OCI-LY7 (cell line): Measurements from ENCODE around the gene PAX7.

Experiments used
- EZH2phosphoT487 ChIP-seq: fragments of 200-600 bp; sonication (generic); IDR thresholded peaks from 2 replicates; pipeline ENCODE4 v1.6.1; 2018; ENCODE audit warnings: low read depth, borderline replicate concordance, mild to moderate bottlenecking, mixed run types, antibody characterized with exemption, low read length, moderate library complexity, mixed read lengths
- TF ChIP-seq, protein P1 (sequence below): fragments of 200-600 bp; sonication (generic); conservative IDR thresholded peaks from 2 replicates; pipeline ENCODE4 v1.5.1; 2014; ENCODE audit warnings: mild to moderate bottlenecking, antibody characterized with exemption, low read length, moderate library complexity, mixed read lengths

DNA sequence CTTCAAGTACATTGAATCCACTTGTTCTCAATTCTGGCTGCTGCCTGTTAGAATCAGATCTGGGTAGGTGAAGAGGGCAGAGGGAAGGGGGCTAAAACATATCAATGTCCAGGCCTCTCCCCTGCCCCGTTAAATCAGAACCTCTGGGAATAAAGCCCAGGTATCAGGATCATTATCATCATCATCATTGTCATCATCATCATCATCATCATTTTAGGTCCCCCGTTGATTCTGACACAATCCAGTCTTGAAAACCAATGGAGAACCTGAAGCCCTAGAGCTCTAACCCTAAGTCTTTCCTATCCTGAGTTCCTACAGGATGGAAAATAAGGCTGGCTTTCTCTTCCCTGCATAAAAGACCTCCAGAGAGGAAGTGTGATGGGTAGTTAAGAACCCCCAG, 135.7 kb downstream of the PAX7 start:
- TF ChIP-seq, protein P1, sequence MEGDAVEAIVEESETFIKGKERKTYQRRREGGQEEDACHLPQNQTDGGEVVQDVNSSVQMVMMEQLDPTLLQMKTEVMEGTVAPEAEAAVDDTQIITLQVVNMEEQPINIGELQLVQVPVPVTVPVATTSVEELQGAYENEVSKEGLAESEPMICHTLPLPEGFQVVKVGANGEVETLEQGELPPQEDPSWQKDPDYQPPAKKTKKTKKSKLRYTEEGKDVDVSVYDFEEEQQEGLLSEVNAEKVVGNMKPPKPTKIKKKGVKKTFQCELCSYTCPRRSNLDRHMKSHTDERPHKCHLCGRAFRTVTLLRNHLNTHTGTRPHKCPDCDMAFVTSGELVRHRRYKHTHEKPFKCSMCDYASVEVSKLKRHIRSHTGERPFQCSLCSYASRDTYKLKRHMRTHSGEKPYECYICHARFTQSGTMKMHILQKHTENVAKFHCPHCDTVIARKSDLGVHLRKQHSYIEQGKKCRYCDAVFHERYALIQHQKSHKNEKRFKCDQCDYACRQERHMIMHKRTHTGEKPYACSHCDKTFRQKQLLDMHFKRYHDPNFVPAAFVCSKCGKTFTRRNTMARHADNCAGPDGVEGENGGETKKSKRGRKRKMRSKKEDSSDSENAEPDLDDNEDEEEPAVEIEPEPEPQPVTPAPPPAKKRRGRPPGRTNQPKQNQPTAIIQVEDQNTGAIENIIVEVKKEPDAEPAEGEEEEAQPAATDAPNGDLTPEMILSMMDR: no peak
- no peak for TF ChIP-seq EZH2phosphoT487
